Keratinocyte (primary cell): ENCODE data around the gene ZCWPW1. TPM values are rescaled to one million over a fixed set of nuclear protein-coding genes. Genes with fewer than 3 reads are reported as not detected.

ENCODE experiments used
- DNase-seq: peaks from one replicate; pipeline ENCODE4 v3.0.0-alpha.2; 2011; ENCODE audit warnings: low read depth, missing footprints, low spot score
- FAIRE-seq: peaks from 2 replicates; lab custom pipeline; 2011; peaks lifted over from hg19 to GRCh38; lab: Jason Lieb, UNC
- H2AFZ ChIP-seq: 2 replicates; pipeline ENCODE4 v1.6.0; 2012; ENCODE audit warnings: low read length, control low read depth, inconsistent platforms; ENCODE audit not compliant: control insufficient read depth
- H3K27ac ChIP-seq: 2 replicates; pipeline ENCODE4 v1.5.1; 2011; ENCODE audit warnings: low read length; ENCODE audit not compliant: control insufficient read depth, insufficient read depth
- H3K27me3 ChIP-seq: 3 replicates; pipeline ENCODE4 v1.6.0; 2011; ENCODE audit warnings: low read length; ENCODE audit not compliant: control insufficient read depth, insufficient read depth; ENCODE audit errors: extremely low read depth
- H3K36me3 ChIP-seq, 2 experiments: 2 replicates in 1 of 2; 3 replicates in 1 of 2; pipeline ENCODE4 v1.5.1; 2011; ENCODE audit warnings: low read length in 2 of 2, mild to moderate bottlenecking in 1 of 2; ENCODE audit not compliant: control insufficient read depth in 2 of 2, insufficient read depth in 2 of 2; ENCODE audit errors: extremely low read depth in 1 of 2
- H3K4me1 ChIP-seq: 3 replicates; pipeline ENCODE4 v1.5.1; 2011; ENCODE audit warnings: low read length; ENCODE audit not compliant: control insufficient read depth, insufficient read depth; ENCODE audit errors: extremely low read depth
- H3K4me2 ChIP-seq: 3 replicates; pipeline ENCODE4 v1.6.0; 2011; ENCODE audit warnings: low read depth, low read length; ENCODE audit not compliant: control insufficient read depth, insufficient read depth; ENCODE audit errors: extremely low read depth
- H3K4me3 ChIP-seq, 3 experiments: fragments of 200-600 bp in 1 of 3; sonication (generic) in 1 of 3; 2 replicates in 2 of 3; 3 replicates in 1 of 3; pipeline ENCODE4 v1.5.1; 2011 to 2016; ENCODE audit warnings: low read length in 3 of 3, mild to moderate bottlenecking in 3 of 3, control low read depth in 2 of 3, inconsistent platforms in 1 of 3, low read depth in 1 of 3, mixed read lengths in 1 of 3, mixed run types in 1 of 3, moderate library complexity in 1 of 3; ENCODE audit not compliant: control insufficient read depth in 2 of 3, insufficient read depth in 2 of 3; ENCODE audit errors: extremely low read depth in 1 of 3
- H3K79me2 ChIP-seq: 2 replicates; pipeline ENCODE4 v1.6.0; 2012; ENCODE audit warnings: low read length; ENCODE audit not compliant: control insufficient read depth, insufficient read depth
- H3K9ac ChIP-seq: 3 replicates; pipeline ENCODE4 v1.6.0; 2011; ENCODE audit warnings: low read length; ENCODE audit not compliant: control insufficient read depth, insufficient read depth; ENCODE audit errors: extremely low read depth
- H3K9me1 ChIP-seq: 3 replicates; pipeline ENCODE4 v1.6.0; 2011; ENCODE audit warnings: low read length; ENCODE audit not compliant: control insufficient read depth, insufficient read depth; ENCODE audit errors: extremely low read depth
- H3K9me3 ChIP-seq: 2 replicates; pipeline ENCODE4 v1.5.1; 2012; ENCODE audit warnings: low read depth, low read length; ENCODE audit not compliant: control insufficient read depth
- H4K20me1 ChIP-seq: 3 replicates; pipeline ENCODE4 v1.6.0; 2011; ENCODE audit warnings: low read length; ENCODE audit not compliant: control insufficient read depth, insufficient read depth; ENCODE audit errors: extremely low read depth
- CTCF ChIP-seq, 3 experiments: IDR thresholded peaks in 1 of 3; conservative IDR thresholded peaks in 1 of 3; optimal IDR thresholded peaks in 1 of 3; 2 replicates in 2 of 3; 3 replicates in 1 of 3; pipeline versions ENCODE3 to v1.5.1; 2011; ENCODE audit warnings: low read length in 3 of 3, mild to moderate bottlenecking in 3 of 3, moderate library complexity in 2 of 3, control low read depth in 1 of 3, inconsistent platforms in 1 of 3; ENCODE audit not compliant: insufficient read depth in 2 of 3; ENCODE audit errors: extremely low read depth in 1 of 3
- EZH2 ChIP-seq: IDR thresholded peaks from one replicate; pipeline ENCODE4 v1.6.1; 2012; ENCODE audit warnings: inconsistent platforms, mild to moderate bottlenecking, low read length, moderate library complexity
- dilution Hi-C: fragments of 300-500 bp; cut with MboI; formaldehyde crosslinking; loops from one replicate; pipeline ENCODE4 v1.7.0; 2020; ENCODE audit warnings: low sequenced_read_pairs; ENCODE audit not compliant: extremely low pct_ligation_motif_present
- polyA plus RNA-seq, 5 experiments: library from polyadenylated mRNA; depleted of rRNA in 3 of 5; stranded (reverse) in 3 of 5; stranded (forward) in 1 of 5; unstranded in 1 of 5; fragments of >200 nt; gene quantifications; 1 replicate in 1 of 5; 2 replicates in 3 of 5; 3 replicates in 1 of 5; pipeline versions ENCODE4 v1.2.1 to v1.2.3, GENCODE V29; 2011 to 2012; ENCODE audit warnings: missing spikeins in 2 of 5, low read depth in 1 of 5, low replicate concordance in 1 of 5

The ZCWPW1 gene
- polyA plus RNA-seq, 1 donor (not counting 4 experiments of a cell fraction or from before 2014, with no cell fraction given): 1.4 TPM

GRCh38 chr7:100351657-100352058 lies 76.8 kb downstream of the ZCWPW1 start:
- no peak overlapping the region for H3K4me2 ChIP-seq
- no peaks in the 10 kb centered on the region for H3K9me3 ChIP-seq
- TF ChIP-seq CTCF (optimal IDR thresholded peaks at IDR 0.05 in 1 of 3, IDR thresholded peaks at IDR 0.05 in 1 of 3, conservative IDR thresholded peaks at IDR 0.05 in 1 of 3; ENCODE audit: extremely low read depth in 1 of 3, insufficient read depth in 2 of 3, low read length in 3 of 3): no peak
- TF ChIP-seq EZH2: no peak
- H4K20me1 ChIP-seq: peaks cover 2% of the 10 kb centered on the region
- DNase-seq (no peak), FAIRE-seq (no peak)
- H3K36me3 ChIP-seq: peaks cover 47% of the 10 kb centered on the region in 2 experiments
- H3K9me1 ChIP-seq: no peaks in the 10 kb centered on the region
- dilution Hi-C loops: no loop called here
- no peak overlapping the region for H3K27ac ChIP-seq
- no peak overlapping the region for H3K4me3 ChIP-seq
- H3K4me1 ChIP-seq: no peaks in the 10 kb centered on the region
- H3K9ac ChIP-seq: no peak overlapping the region
- H2AFZ ChIP-seq: no peak overlapping the region
- no peaks in the 10 kb centered on the region for H3K27me3 ChIP-seq
- peaks cover 11% of the 10 kb centered on the region for H3K79me2 ChIP-seq

Other genes starting within 250 kb of the ZCWPW1 start
- gene PVRIG, start 208.8 kb downstream of the ZCWPW1 start, polyA plus RNA-seq: 0.31 to 0.41 TPM (median 0.36 TPM) in 3 replicates
- not detected in 3 replicates for gene SPDYE3, start 121.0 kb downstream of the ZCWPW1 start, polyA plus RNA-seq
- 16.5 to 31.4 TPM (median 23.1 TPM) in 3 replicates for gene PILRB, start 70.6 kb downstream of the ZCWPW1 start, polyA plus RNA-seq
- gene PILRA, start 55.2 kb downstream of the ZCWPW1 start, polyA plus RNA-seq: 0.17 to 0.59 TPM (median 0.33 TPM) in 3 replicates
- 10.6 to 14.7 TPM (median 10.8 TPM) in 3 replicates for gene MEPCE, start 1.1 kb upstream of the ZCWPW1 start, polyA plus RNA-seq
- gene PPP1R35, start 7.8 kb upstream of the ZCWPW1 start, polyA plus RNA-seq: 12.2 to 15.3 TPM (median 13.3 TPM) in 3 replicates
- gene SPACDR, start 35.6 kb upstream of the ZCWPW1 start, polyA plus RNA-seq: 0.24 to 0.54 TPM (median 0.37 TPM) in 3 replicates
- gene TSC22D4, start 50.5 kb upstream of the ZCWPW1 start, polyA plus RNA-seq: 8.4 to 16.6 TPM (median 9.1 TPM) in 3 replicates
- gene NYAP1, start 55.2 kb upstream of the ZCWPW1 start, polyA plus RNA-seq: 0.16 to 0.48 TPM (median 0.16 TPM) in 3 replicates
- 3.1 to 4.1 TPM (median 3.4 TPM) in 3 replicates for gene AGFG2, start 110.5 kb upstream of the ZCWPW1 start, polyA plus RNA-seq
- gene SAP25, start 145.2 kb upstream of the ZCWPW1 start, polyA plus RNA-seq: 0.16 to 0.21 TPM in 2 of 3 replicates, not detected in the other
- gene LRCH4, start 157.4 kb upstream of the ZCWPW1 start, polyA plus RNA-seq: 4.9 to 8.1 TPM (median 7.3 TPM) in 3 replicates
- 0.19 to 0.34 TPM (median 0.22 TPM) in 3 replicates for gene FBXO24, start 157.6 kb upstream of the ZCWPW1 start, polyA plus RNA-seq
- 0.63 to 1.3 TPM (median 0.80 TPM) in 3 replicates for gene PCOLCE, start 173.7 kb upstream of the ZCWPW1 start, polyA plus RNA-seq
- 4.1 to 17.0 TPM (median 5.5 TPM) in 3 replicates for gene MOSPD3, start 183.8 kb upstream of the ZCWPW1 start, polyA plus RNA-seq
- gene TFR2, start 212.8 kb upstream of the ZCWPW1 start, polyA plus RNA-seq: 0.07 to 0.21 TPM (median 0.12 TPM) in 3 replicates
- gene ACTL6B, start 227.7 kb upstream of the ZCWPW1 start, polyA plus RNA-seq: not detected in 3 replicates
- 87.2 to 216 TPM (median 126 TPM) in 3 replicates for gene GNB2, start 245.0 kb upstream of the ZCWPW1 start, polyA plus RNA-seq